HCT116 (cell line): ENCODE measurements around the gene CNTNAP2. TPM values are rescaled to one million over a fixed set of nuclear protein-coding genes. Genes with fewer than 3 reads are reported as not detected.

Experiments used
- ATAC-seq: fragments of 200-7000 bp; cut with Tn5 transposase; 2 replicates; pipeline ENCODE4 v1.9.1; 2020; ENCODE audit warnings: mild to moderate bottlenecking, moderate library complexity
- BruUV-seq: library from RNA; stranded (reverse); fragments of 400-500 nt; replicated peaks from 2 replicates; lab custom pipeline; 2021; lab: Mats Ljungman, UMichigan
- CTCF ChIA-PET: fragments of 300-600 bp; sonication (Branson Sonifier 250); formaldehyde crosslinking; loops from one replicate; lab custom pipeline; 2021; ENCODE audit warnings: antibody characterized with exemption; lab: Charles Lee
- POLR2A ChIA-PET: fragments of 300-600, 350-600 bp; sonication (Branson Sonifier 250); formaldehyde crosslinking; loops from one replicate; lab custom pipeline; 2021; ENCODE audit warnings: antibody characterized with exemption; lab: Charles Lee
- RAD21 ChIA-PET, 2 experiments: fragments of 300-600 bp; sonication (Branson Sonifier 250); formaldehyde crosslinking; loops; one replicate each; lab custom pipeline; 2023; ENCODE audit warnings: low total read pairs in 2 of 2; ENCODE audit not compliant: uncharacterized antibody in 2 of 2, unreplicated experiment in 2 of 2, low non-redundant PET in 1 of 2; lab: Charles Lee
- DNase-seq: peaks from one replicate; pipeline ENCODE4 v3.0.0-alpha.2; 2010; ENCODE audit warnings: low read depth, low spot score
- H2AFZ ChIP-seq: fragments of 200-600 bp; shearing (Covaris generic), sonication (generic); 2 replicates; pipeline ENCODE4 v1.6.1; 2017; ENCODE audit warnings: low read depth, mixed run types, mixed read lengths, antibody characterized with exemption, low read length; ENCODE audit not compliant: poor library complexity, severe bottlenecking
- H3K27ac ChIP-seq: 2 replicates; pipeline ENCODE4 v1.5.1; 2012; ENCODE audit warnings: low read depth, low read length
- H3K27me3 ChIP-seq: fragments of 200-600 bp; sonication (generic); 2 replicates; pipeline ENCODE4 v1.6.1; 2016; ENCODE audit warnings: mixed run types, low read length, mixed read lengths; ENCODE audit not compliant: insufficient read depth
- H3K36me3 ChIP-seq, 2 experiments: fragments of 200-500 bp in 1 of 2; fragments of 200-600 bp in 1 of 2; sonication (Bioruptor generic) in 1 of 2; sonication (generic) in 1 of 2; 2 replicates each; pipeline versions ENCODE4 v1.5.1 to v1.6.1; 2014 to 2016; ENCODE audit warnings: low read length in 2 of 2, inconsistent platforms in 1 of 2, mixed read lengths in 1 of 2, mixed run types in 1 of 2; ENCODE audit not compliant: insufficient read depth in 2 of 2, control insufficient read depth in 1 of 2
- H3K4me1 ChIP-seq, 2 experiments: fragments of 200-600 bp in 1 of 2; sonication (generic) in 1 of 2; 2 replicates each; pipeline versions ENCODE4 v1.5.1 to v1.6.1; 2012 to 2017; ENCODE audit warnings: low read length in 2 of 2, inconsistent platforms in 1 of 2, mild to moderate bottlenecking in 1 of 2, mixed read lengths in 1 of 2, mixed run types in 1 of 2, moderate library complexity in 1 of 2; ENCODE audit not compliant: insufficient read depth in 2 of 2, control insufficient read depth in 1 of 2
- H3K4me2 ChIP-seq: fragments of 200-600 bp; sonication (generic); 2 replicates; pipeline ENCODE4 v1.6.1; 2017; ENCODE audit warnings: mixed run types, low read length, mixed read lengths
- H3K4me3 ChIP-seq, 2 experiments: fragments of 200-600 bp in 1 of 2; sonication (generic) in 1 of 2; replicated peaks in 1 of 2; 2 replicates each; pipeline ENCODE4 v1.5.1; 2011 to 2016; ENCODE audit warnings: low read length in 2 of 2, control low read depth in 1 of 2, low read depth in 1 of 2, mild to moderate bottlenecking in 1 of 2, mixed read lengths in 1 of 2, mixed run types in 1 of 2
- H3K79me2 ChIP-seq: fragments of 200-600 bp; sonication (generic); 2 replicates; pipeline ENCODE4 v1.6.1; 2017; ENCODE audit warnings: mild to moderate bottlenecking, mixed run types, low read length, moderate library complexity, mixed read lengths; ENCODE audit not compliant: insufficient read depth
- H3K9ac ChIP-seq: fragments of 200-600 bp; sonication (generic); 2 replicates; pipeline ENCODE4 v1.6.1; 2016; ENCODE audit warnings: low read length, mixed read lengths
- H3K9me2 ChIP-seq: fragments of 200-600 bp; sonication (generic), shearing (Covaris generic); 2 replicates; pipeline ENCODE4 v1.6.1; 2017; ENCODE audit warnings: mixed run types, mild to moderate bottlenecking, moderate library complexity; ENCODE audit not compliant: insufficient read depth
- H3K9me3 ChIP-seq, 2 experiments: fragments of 200-500 bp in 1 of 2; fragments of 200-600 bp in 1 of 2; sonication (Bioruptor generic) in 1 of 2; sonication (generic) in 1 of 2; 2 replicates each; pipeline ENCODE4 v1.6.1; 2014 to 2017; ENCODE audit warnings: low read length in 2 of 2, mixed read lengths in 2 of 2, inconsistent platforms in 1 of 2, low read depth in 1 of 2, mild to moderate bottlenecking in 1 of 2, mixed run types in 1 of 2, moderate library complexity in 1 of 2; ENCODE audit not compliant: control insufficient read depth in 1 of 2, insufficient read depth in 1 of 2
- H4K20me1 ChIP-seq: fragments of 200-600 bp; sonication (generic), shearing (Covaris generic); 2 replicates; pipeline ENCODE4 v1.6.1; 2017; ENCODE audit warnings: mixed run types, mild to moderate bottlenecking, moderate library complexity; ENCODE audit not compliant: insufficient read depth
- ATF3 ChIP-seq: IDR thresholded peaks from 2 replicates; pipeline ENCODE4 v1.6.1; 2012
- EGR1 ChIP-seq: IDR thresholded peaks from 2 replicates; pipeline ENCODE4 v1.6.1; 2012; ENCODE audit warnings: low read depth
- ELF1 ChIP-seq: IDR thresholded peaks from 2 replicates; pipeline ENCODE4 v1.6.1; 2012; ENCODE audit warnings: low read depth, borderline replicate concordance
- FOSL1 ChIP-seq: IDR thresholded peaks from 2 replicates; pipeline ENCODE4 v1.6.1; 2012; ENCODE audit warnings: low read depth
- POLR2A ChIP-seq: IDR thresholded peaks from 2 replicates; pipeline ENCODE4 v1.7.0; 2011; ENCODE audit warnings: borderline replicate concordance; ENCODE audit not compliant: insufficient read depth, insufficient read length; ENCODE audit errors: extremely low read depth
- POLR2AphosphoS5 ChIP-seq: IDR thresholded peaks from 2 replicates; pipeline ENCODE4 v1.6.1; 2011; ENCODE audit warnings: mild to moderate bottlenecking, low read depth, low read length, moderate library complexity
- SP1 ChIP-seq: IDR thresholded peaks from 2 replicates; pipeline ENCODE4 v1.6.1; 2012; ENCODE audit warnings: low read depth
- SRF ChIP-seq: IDR thresholded peaks from 2 replicates; pipeline ENCODE4 v1.6.1; 2012; ENCODE audit warnings: low read depth
- ZBTB33 ChIP-seq: IDR thresholded peaks from 2 replicates; pipeline ENCODE4 v1.6.1; 2011; ENCODE audit warnings: mild to moderate bottlenecking, low read length, moderate library complexity; ENCODE audit not compliant: insufficient replicate concordance; ENCODE audit errors: extremely low read depth
- intact Hi-C: fragments of 100-400 bp; cut with micrococcal nuclease; formaldehyde crosslinking; loops from 2 replicates; pipeline ENCODE4 v1.10.0; 2022
- total RNA-seq: library from RNA; stranded (reverse); gene quantifications from one replicate; pipeline ENCODE4 v1.2.1, GENCODE V29; 2021; ENCODE audit not compliant: unreplicated experiment

The CNTNAP2 gene
- total RNA-seq, 1 experiment from 2014 or later: 0.37 TPM

- Histone ChIP-seq H3K4me1 (no peaks in the 10 kb centered on the region), H3K79me2 (no peaks in the 10 kb centered on the region), H3K36me3 (no peaks in the 10 kb centered on the region), H3K9me3 (peaks cover 3 to 12% of the 10 kb centered on the region in 2 experiments; a peak in 2 of 4 replicates), H3K9ac (no peak overlapping the region), H3K27me3 (no peaks in the 10 kb centered on the region), H3K4me3 (no peak overlapping the region), H3K9me2 (no peaks in the 10 kb centered on the region), H3K4me2 (no peak overlapping the region), H2AFZ (no peak overlapping the region), H3K27ac (no peak overlapping the region), H4K20me1 (no peaks in the 10 kb centered on the region)
- no peak for TF ChIP-seq FOSL1
- no peak for TF ChIP-seq SRF
- TF ChIP-seq ELF1: no peak
- TF ChIP-seq POLR2A: no peak
- TF ChIP-seq EGR1: no peak
- no peak for TF ChIP-seq ATF3
- TF ChIP-seq POLR2AphosphoS5: no peak
- no peak for TF ChIP-seq SP1
- TF ChIP-seq ZBTB33: no peak
- ChIA-PET RAD21 (no interaction called here), CTCF (no interaction called here), POLR2A (no interaction called here)
- DNase-seq (no peak), ATAC-seq (no peak)
- intact Hi-C loops: no loop called here
- no TSS peak for BruUV-seq
Measured at GRCh38 chr7:147878912-147879661, 1762.5 kb downstream of the CNTNAP2 start.
